Umbilical cord (tissue), 2 donors: Measurements from ENCODE around the gene DENND5A. TPM values are rescaled to one million over a fixed set of nuclear protein-coding genes. Genes with fewer than 3 reads are reported as not detected.
"Not testable (repeated sequence)": the region's sequence is repeated elsewhere in the genome, so short reads cannot be mapped to it uniquely, and the experiment has no call there.

Experiments
- DNase-seq: peaks from one replicate; pipeline ENCODE4 v3.0.0-alpha.2; 2015; ENCODE audit warnings: low spot score
- total RNA-seq: library from RNA; depleted of rRNA; stranded (reverse); fragments of >200 nt; gene quantifications from one replicate; pipeline ENCODE4 v1.2.3, GENCODE V29; 2014; ENCODE audit warnings: low replicate concordance; ENCODE audit not compliant: insufficient read depth

DENND5A gene
- total RNA-seq, 1 donor from 2014 or later: 169 TPM

- not testable (repeated sequence) for DNase-seq
Measured at GRCh38 chr11:9098455-9098854, 166.7 kb downstream of the DENND5A start.

- not testable (repeated sequence) for DNase-seq
Measured at GRCh38 chr11:9097186-9097943, 167.8 kb downstream of the DENND5A start.

DNA sequence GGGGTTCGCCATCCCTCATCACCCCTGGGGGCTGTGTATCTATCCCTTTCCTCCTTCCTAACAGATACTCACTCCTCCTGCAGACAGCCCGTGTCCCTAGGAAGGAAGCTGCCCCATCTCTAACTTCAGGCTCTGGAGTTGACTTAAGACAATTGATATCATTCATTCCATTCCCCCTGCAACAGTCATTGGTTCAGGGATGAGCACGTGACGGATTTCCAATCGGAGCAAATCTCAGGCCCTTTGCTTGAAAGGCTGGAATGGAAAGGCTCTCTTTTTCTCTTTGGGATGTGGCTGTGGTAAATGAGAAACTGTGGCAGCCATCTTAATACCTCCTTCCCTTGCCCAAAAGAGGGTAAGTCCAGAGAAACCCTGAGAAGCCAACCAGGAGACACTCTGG is 168.7 kb downstream of the DENND5A start:
- DNase-seq: no peak

DNA sequence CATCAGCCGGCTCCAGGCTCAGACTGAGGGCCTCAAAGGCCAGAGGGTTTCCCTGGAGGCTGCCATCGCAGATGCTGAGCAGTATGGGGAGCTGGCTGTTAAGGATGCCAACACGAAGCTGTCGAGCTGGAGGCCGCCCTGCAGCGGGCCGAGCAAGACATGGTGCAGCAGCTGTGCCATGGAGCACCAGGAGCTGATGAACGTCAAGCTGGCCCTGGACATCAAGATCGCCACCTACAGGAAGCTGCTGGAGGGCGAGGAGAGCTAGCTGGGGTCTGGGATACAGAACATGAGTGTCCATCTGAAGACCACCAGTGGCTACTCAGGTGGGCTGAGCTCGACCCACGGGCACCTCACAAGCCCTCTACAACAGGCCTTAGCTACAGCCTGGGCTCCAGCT is 169.7 kb downstream of the DENND5A start:
- DNase-seq: no peak

DNA sequence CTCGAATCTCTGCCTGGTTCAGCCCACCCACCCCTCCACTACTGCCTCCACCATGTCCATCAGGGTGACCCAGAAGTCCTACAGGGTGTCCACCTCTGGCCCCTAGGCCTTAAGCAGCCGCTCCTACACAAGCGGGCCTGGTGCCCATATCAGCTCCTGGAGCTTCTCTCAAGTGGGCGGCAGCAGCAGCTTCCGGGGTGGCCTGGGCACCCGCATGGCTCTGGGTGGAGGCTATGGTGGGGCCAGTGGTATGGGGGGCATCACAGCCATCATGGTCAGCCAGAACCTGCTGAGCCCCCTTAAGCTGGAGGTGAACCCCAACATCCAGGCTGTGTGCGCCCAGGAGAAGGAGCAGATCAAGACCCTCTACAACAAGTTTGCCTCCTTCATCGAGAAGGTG is 170.7 kb downstream of the DENND5A start:
- no peak for DNase-seq

DNA sequence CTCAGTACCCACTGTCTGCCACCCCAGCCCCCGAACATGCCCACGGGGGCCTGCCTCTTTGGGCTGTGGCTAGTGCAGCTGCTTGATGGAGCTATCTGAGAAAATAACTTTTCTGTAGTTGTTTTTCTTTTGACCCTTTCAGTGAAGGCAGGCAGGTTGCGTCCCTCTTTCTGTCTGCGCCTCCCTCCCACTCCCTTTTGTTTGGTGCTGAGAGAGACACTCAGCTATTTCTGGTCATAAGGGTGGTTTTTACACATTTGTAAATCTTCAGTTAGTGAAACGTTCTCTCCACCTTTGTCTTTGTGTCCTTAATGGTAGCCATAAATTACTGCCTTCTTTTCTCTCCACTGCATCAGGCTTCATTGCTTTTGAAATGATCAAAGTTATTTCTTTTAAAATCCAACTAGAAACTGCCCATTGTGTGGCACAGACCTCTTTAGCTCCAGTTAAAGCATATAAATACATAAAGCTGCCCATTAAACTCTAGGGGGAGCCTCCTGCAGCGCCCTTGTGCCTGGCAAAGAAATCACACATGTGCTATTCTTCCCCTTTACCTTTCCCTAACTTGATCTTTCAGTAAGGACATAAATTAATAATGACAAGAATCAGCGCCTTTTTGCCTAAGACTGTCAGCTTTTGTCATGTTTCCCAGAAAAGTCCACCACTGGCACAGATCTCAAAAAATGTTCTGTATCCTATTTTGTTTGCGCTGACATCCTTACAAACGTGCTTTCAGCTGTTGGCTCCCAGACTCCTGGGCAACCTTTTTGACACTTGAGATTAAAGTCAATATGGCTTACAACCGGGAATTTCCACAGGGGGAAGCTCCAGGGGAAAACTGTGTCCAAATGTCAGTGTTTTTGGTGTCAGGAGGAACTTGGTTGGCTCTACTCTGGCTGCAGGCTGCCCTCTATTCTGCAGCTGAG is 172.0 kb downstream of the DENND5A start:
- DNase-seq: no peak

DNA sequence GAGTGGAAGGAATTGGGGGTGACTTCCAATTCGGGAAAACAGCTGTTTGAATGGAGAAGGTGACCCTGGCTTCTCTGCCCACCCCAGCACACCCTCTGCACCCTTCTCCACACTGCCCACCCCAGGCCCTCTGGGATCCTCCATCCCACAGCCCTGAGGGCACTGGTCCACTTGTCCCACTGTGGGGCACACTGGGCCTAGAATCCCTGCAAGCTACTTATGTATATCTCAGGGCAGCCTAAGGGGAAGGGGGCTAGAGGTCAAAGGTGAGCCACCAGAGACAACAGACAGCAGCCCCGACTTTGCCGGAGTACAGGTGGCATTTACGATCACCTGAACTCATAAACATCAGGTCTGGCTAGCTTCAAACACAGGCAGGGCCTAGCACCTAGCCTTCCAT is 173.1 kb downstream of the DENND5A start:
- no peak for DNase-seq

DNA sequence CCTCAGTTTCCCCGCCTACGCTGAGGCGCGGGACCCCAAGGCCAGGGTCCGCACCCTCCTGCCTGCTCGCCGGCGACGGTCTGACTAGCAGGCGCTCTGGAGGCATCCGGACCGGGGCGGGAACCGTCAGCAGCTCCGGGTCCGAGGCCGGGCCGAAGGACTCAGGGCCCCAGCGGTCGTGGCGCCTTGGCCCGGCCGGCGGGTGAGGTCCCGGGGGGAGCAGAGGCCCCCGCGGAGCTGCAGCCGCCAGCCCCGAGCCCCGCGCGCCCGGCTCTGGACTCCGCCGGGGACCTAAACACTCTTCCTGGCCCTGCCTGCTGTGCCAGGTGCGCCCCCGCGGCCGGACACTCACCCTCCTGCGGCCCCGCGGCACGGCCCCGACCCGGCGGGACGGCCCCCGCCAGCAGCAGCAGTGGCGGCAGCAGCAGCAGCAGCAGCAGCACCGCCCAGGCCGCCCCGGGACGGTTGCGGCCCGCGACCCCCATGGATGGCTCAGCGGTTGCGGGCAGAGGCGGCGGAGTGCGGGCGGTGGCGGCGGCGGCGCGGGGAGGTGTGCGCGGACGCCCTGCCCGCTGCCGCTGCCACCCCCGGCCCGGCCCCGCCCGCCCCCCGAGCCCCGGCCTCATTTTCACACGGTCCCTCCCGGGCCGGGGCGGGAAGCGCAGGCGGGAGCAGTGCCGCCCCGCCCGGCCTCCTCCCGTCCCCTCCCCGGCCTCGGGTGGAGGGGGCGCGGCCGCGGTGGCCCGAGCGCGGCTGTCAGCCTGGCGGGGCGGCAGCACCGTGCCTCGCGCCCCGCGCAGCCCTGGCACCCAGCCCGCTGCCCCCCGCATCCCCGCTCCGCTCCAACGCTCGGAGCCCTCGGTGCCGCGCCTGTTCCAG is 173.9 kb downstream of the DENND5A start, which contains the start of gene SCUBE2:
TSS of gene SCUBE2 (minus strand) at position 556 of the 879 bp plus-strand sequence. CDS start at position 485, 71 bp downstream.
- no peak for DNase-seq

DNA sequence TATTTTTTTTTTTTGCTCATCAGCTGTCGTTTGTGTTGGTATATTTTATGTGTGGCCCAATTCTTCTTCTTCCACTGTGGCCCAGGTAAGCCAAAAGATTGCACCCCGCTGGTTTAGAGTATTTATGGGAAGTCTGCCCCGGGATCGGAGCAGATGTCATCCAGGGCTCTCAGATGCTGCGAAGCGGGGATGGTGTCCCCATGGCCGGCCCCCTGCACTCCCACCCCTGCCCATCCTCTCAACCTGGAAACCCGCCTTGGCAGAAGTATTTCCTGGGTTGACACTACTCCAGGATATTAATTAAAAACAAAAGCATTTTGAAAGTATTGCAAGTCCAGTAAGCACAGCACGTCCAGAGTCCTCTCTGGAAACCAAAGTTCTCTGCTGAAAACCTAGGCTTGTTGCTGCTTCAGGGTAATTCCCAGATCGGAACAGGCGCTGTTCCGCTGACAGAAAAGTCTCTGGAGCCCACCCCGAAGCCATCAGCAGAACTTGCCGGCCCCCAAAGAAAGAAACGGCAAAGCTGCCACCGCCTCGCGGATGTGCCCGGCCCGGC is 174.6 kb downstream of the DENND5A start:
- no peak for DNase-seq

DNA sequence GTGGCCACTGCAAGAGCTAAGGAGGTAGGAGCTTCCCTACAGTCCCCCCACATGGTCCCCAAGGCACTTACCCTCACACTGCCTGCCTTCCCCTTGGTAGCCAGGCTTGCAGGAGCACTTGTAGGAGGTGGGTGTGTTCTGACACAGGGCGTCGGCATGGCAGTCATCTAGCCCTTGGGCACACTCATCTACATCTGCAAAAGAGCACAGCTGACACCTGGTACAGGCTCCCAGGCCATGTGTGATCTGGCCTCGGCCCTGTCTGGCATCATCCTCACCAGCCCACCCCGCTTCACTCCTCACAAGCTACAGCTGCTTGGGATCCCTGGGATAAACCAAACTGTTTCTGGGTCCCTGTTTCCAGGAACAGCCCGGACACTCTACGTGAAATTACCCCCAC is 175.5 kb downstream of the DENND5A start:
- DNase-seq: no peak

DNA sequence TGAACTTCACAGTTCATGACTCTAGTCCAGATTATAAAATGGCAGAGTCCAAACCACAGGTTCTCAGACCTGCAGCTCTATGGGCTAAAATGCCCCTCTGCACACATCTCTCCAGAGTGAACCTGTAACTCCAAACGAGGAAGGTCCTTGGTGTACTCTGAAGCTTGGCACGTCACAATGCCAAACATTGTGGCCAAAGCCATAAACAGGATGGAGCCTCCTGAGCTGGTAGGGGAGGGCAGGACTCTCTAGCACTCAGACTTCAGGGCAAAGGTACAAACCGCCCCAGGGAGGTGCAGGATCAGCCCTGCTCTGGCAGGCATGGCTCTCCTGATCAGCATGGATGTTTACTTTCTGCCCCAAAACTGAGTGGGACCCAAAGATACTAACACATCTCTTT is 176.1 kb downstream of the DENND5A start:
- no peak for DNase-seq

Other genes starting within 250 kb of the DENND5A start
- 79.4 TPM for gene SCUBE2, start 173.8 kb downstream of the DENND5A start, total RNA-seq
- 27.0 TPM for gene TMEM41B, start 49.2 kb upstream of the DENND5A start, total RNA-seq
- 169 TPM for gene IPO7, start 119.3 kb upstream of the DENND5A start, total RNA-seq
- gene ZNF143, start 195.7 kb upstream of the DENND5A start, total RNA-seq: 41.4 TPM